ENCODE measurements around the gene PEX7. TPM values are rescaled to one million over a fixed set of nuclear protein-coding genes. Genes with fewer than 3 reads are reported as not detected.
"Not testable (repeated sequence)": the region's sequence is repeated elsewhere in the genome, so short reads cannot be mapped to it uniquely, and the experiment has no call there.

The PEX7 gene
- total and polyA plus RNA-seq, 10 of the 15 experiments (the other 5 are each of a cell fraction or from before 2014, with no cell fraction given): 0.58 to 12.4 (median 8.8) TPM

- ChIA-PET POLR2A (no interaction called here), SMC1A (ENCODE audit: uncharacterized antibody, unreplicated experiment) (interaction anchor here (0.9 to 1.2 kb wide), 3 partner anchors 12 to 21 kb away, joined by 3 read pairs; no protein-coding TSS in a partner anchor), CTCF (interaction anchor here (1.1 to 1.7 kb wide), 2 partner anchors 23 to 24 kb away, joined by 3 read pairs; no protein-coding TSS in a partner anchor), RAD21 (ENCODE audit: unreplicated experiment) (no interaction called here)
- 100% methylated on average over 2 of the region's 2 CpGs for WGBS (ENCODE audit: insufficient coverage, insufficient replicate concordance, low lambda C conversion rate, missing lambda C conversion rate)
- no peaks in the 10 kb centered on the region for H3K27me3 ChIP-seq (replicated peaks in 1 of 2; ENCODE audit: control insufficient read depth in 2 of 2, insufficient read depth in 2 of 2, low read length in 1 of 2)
- intact Hi-C loops (cut with micrococcal nuclease; ENCODE audit: unreplicated experiment): no loop called here
- H3K79me2 ChIP-seq (ENCODE audit: control insufficient read depth, insufficient read depth, low read length): no peaks in the 10 kb centered on the region
- no TSS peak for BruUV-seq (replicated peaks)
- no peak for DNase-seq (ENCODE audit: low read depth, low spot score)
- in situ Hi-C loops (cut with MboI): no loop called here
- no peak for TF ChIP-seq EP300 (IDR thresholded peaks at IDR 0.05; ENCODE audit: borderline replicate concordance in 1 of 2, control insufficient read depth in 1 of 2, low read depth in 2 of 2, low read length in 2 of 2)
- no peak for TF ChIP-seq RAD51 (IDR thresholded peaks at IDR 0.05)
- ATAC-seq: no peak
- no peak overlapping the region for H3K9ac ChIP-seq (ENCODE audit: control insufficient read depth, insufficient read depth, low read length)
- no peaks in the 10 kb centered on the region; the same call in 1 of the 3 replicates for H3K9me3 ChIP-seq (replicated peaks; ENCODE audit: control insufficient read depth, insufficient read depth, low read length)
- no peak overlapping the region for H3K4me2 ChIP-seq (ENCODE audit: control insufficient read depth, insufficient read depth)
- FAIRE-seq: no peak
- H2AFZ ChIP-seq (ENCODE audit: control insufficient read depth, low read depth, low read length): no peak overlapping the region
- no peaks in the 10 kb centered on the region for H4K20me1 ChIP-seq (ENCODE audit: control insufficient read depth, insufficient read depth)
- no peaks in the 10 kb centered on the region for H3K36me3 ChIP-seq (ENCODE audit: control insufficient read depth in 2 of 2, insufficient read depth in 2 of 2, low read length in 1 of 2)
- no peaks in the 10 kb centered on the region for H3K4me1 ChIP-seq (ENCODE audit: control insufficient read depth, insufficient read depth, low read length)
- no peak overlapping the region for H3K27ac ChIP-seq (ENCODE audit: control insufficient read depth, insufficient read depth)
- no peak overlapping the region for H3K4me3 ChIP-seq
Observed at GRCh38 chr6:136869451-136869850, 47.1 kb downstream of the PEX7 start.

DNA sequence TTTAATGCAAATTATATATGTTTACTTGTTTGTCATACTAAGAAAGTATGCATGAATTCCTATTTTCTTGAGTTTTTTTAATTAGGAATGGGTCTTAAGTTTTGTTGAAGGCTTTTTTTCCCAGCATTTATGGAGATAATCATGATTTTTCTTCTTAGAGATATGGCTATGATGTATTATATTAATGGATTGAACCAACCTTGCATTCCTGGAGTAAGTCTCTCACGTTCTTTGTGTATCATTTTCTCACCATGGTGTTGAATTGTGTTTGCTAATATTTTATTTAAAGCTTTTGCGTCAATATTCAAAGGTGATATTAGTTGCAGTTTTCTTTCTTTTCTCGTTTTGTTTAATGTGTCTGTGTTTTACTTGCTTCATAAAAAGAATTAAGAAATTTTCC lies 51.4 kb downstream of the PEX7 start:
- CTCF ChIA-PET: interaction anchor here (0.7 kb wide), 1 partner anchor 12 kb away, joined by 3 read pairs; no protein-coding TSS in a partner anchor
- POLR2A ChIA-PET: no interaction called here
- H2AFZ ChIP-seq (ENCODE audit: control insufficient read depth, low read depth, low read length): no peak overlapping the region
- H3K36me3 ChIP-seq (ENCODE audit: control insufficient read depth in 2 of 2, insufficient read depth in 2 of 2, low read length in 1 of 2): no peaks in the 10 kb centered on the region
- RAD21 ChIA-PET (ENCODE audit: unreplicated experiment): no interaction called here
- H3K27ac ChIP-seq (ENCODE audit: control insufficient read depth, insufficient read depth): no peak overlapping the region
- H3K27me3 ChIP-seq (replicated peaks in 1 of 2; ENCODE audit: control insufficient read depth in 2 of 2, insufficient read depth in 2 of 2, low read length in 1 of 2): no peaks in the 10 kb centered on the region
- TF ChIP-seq USF1 (IDR thresholded peaks at IDR 0.05; ENCODE audit: borderline replicate concordance, extremely low read length, insufficient read depth, low read depth, low read length) (no peak), CBX5 (IDR thresholded peaks at IDR 0.05; ENCODE audit: low read depth) (peak; percentile 35; the same call in 1 of the 2 replicates)
- H3K79me2 ChIP-seq (ENCODE audit: control insufficient read depth, insufficient read depth, low read length): no peaks in the 10 kb centered on the region
- ATAC-seq (no peak), DNase-seq (ENCODE audit: low read depth, low spot score) (no peak), FAIRE-seq (no peak)
- 93% methylated on average over 3 of the region's 3 CpGs for WGBS (ENCODE audit: insufficient coverage, insufficient replicate concordance, low lambda C conversion rate, missing lambda C conversion rate)
- BruUV-seq (replicated peaks): no TSS peak
- no peak overlapping the region for H3K4me2 ChIP-seq (ENCODE audit: control insufficient read depth, insufficient read depth)
- H4K20me1 ChIP-seq (ENCODE audit: control insufficient read depth, insufficient read depth): no peaks in the 10 kb centered on the region
- in situ Hi-C loops (cut with MboI): no loop called here
- SMC1A ChIA-PET (ENCODE audit: uncharacterized antibody, unreplicated experiment): no interaction called here
- intact Hi-C loops (cut with micrococcal nuclease; ENCODE audit: unreplicated experiment): no loop called here
- H3K4me1 ChIP-seq (ENCODE audit: control insufficient read depth, insufficient read depth, low read length): no peaks in the 10 kb centered on the region
- no peak overlapping the region for H3K9ac ChIP-seq (ENCODE audit: control insufficient read depth, insufficient read depth, low read length)
- H3K9me3 ChIP-seq (replicated peaks; ENCODE audit: control insufficient read depth, insufficient read depth, low read length): peaks cover 1% of the 10 kb centered on the region; the same call in 2 of the 3 replicates
- no peak overlapping the region for H3K4me3 ChIP-seq

DNA sequence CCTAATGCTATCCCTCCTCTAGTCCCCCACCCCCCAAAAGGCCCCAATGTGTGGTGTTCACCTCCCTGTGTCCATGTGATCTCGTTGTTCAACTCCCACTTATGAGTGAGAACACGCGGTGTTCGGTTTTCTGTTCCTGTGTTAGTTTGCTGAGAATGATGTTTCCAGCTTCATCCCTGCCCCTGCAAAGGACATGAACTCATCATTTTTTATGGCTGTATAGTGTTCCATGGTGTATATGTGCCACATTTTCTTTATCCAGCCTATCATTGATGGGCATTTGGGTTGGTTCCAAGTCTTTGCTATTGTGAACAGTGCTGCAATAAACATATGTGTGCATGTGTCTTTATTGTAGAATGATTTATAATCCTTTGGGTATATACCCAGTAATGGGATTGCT lies 54.1 kb downstream of the PEX7 start:
- H3K4me3 ChIP-seq; H3K4me1 ChIP-seq (ENCODE audit: control insufficient read depth, insufficient read depth, low read length); in situ Hi-C loops (cut with MboI); H3K4me2 ChIP-seq (ENCODE audit: control insufficient read depth, insufficient read depth); BruUV-seq (replicated peaks); POLR2A ChIA-PET; H3K9ac ChIP-seq (ENCODE audit: control insufficient read depth, insufficient read depth, low read length); H4K20me1 ChIP-seq (ENCODE audit: control insufficient read depth, insufficient read depth); intact Hi-C loops (cut with micrococcal nuclease; ENCODE audit: unreplicated experiment); H3K27ac ChIP-seq (ENCODE audit: control insufficient read depth, insufficient read depth); H3K9me3 ChIP-seq (replicated peaks; ENCODE audit: control insufficient read depth, insufficient read depth, low read length); ATAC-seq; CTCF ChIA-PET; H3K36me3 ChIP-seq (ENCODE audit: control insufficient read depth in 2 of 2, insufficient read depth in 2 of 2, low read length in 1 of 2); H3K79me2 ChIP-seq (ENCODE audit: control insufficient read depth, insufficient read depth, low read length); H2AFZ ChIP-seq (ENCODE audit: control insufficient read depth, low read depth, low read length); H3K27me3 ChIP-seq (replicated peaks in 1 of 2; ENCODE audit: control insufficient read depth in 2 of 2, insufficient read depth in 2 of 2, low read length in 1 of 2); RAD21 ChIA-PET (ENCODE audit: unreplicated experiment); SMC1A ChIA-PET (ENCODE audit: uncharacterized antibody, unreplicated experiment); DNase-seq (ENCODE audit: low read depth, low spot score); FAIRE-seq: not testable (repeated sequence)
- whole genome bisulfite sequencing (ENCODE audit: insufficient coverage, insufficient replicate concordance, low lambda C conversion rate, missing lambda C conversion rate): 98% methylated on average over 4 of the region's 4 CpGs
